Astrocyte of the cerebellum (primary cell): ENCODE results near the gene LTF.

Experiments used
- DNase-seq: peaks from one replicate; pipeline ENCODE4 v3.0.0-alpha.2; 2011; ENCODE audit warnings: low read depth
- H3K4me3 ChIP-seq: 2 replicates; pipeline ENCODE4 v1.5.1; 2011; ENCODE audit warnings: mild to moderate bottlenecking, low read depth, low read length, moderate library complexity
- in situ Hi-C: cut with HindIII; loops from 2 replicates; pipeline ENCODE4 v1.10.0; 2017; ENCODE audit warnings: low sequenced_read_pairs
- TF ChIP-seq, protein P1 (sequence below): IDR thresholded peaks from 2 replicates; pipeline ENCODE4 v1.5.1; 2012; ENCODE audit warnings: low read length, low read depth, moderate library complexity, mild to moderate bottlenecking; ENCODE audit errors: missing control alignments

LTF gene

GRCh38 chr3:46478341-46478740 is 13.6 kb upstream of the LTF start:
- TF ChIP-seq, protein P1, sequence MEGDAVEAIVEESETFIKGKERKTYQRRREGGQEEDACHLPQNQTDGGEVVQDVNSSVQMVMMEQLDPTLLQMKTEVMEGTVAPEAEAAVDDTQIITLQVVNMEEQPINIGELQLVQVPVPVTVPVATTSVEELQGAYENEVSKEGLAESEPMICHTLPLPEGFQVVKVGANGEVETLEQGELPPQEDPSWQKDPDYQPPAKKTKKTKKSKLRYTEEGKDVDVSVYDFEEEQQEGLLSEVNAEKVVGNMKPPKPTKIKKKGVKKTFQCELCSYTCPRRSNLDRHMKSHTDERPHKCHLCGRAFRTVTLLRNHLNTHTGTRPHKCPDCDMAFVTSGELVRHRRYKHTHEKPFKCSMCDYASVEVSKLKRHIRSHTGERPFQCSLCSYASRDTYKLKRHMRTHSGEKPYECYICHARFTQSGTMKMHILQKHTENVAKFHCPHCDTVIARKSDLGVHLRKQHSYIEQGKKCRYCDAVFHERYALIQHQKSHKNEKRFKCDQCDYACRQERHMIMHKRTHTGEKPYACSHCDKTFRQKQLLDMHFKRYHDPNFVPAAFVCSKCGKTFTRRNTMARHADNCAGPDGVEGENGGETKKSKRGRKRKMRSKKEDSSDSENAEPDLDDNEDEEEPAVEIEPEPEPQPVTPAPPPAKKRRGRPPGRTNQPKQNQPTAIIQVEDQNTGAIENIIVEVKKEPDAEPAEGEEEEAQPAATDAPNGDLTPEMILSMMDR, result no peak
- in situ Hi-C loops, result no loop called here

GRCh38 chr3:46477756-46478155 is 13.1 kb upstream of the LTF start:
- no peak for DNase-seq
- TF ChIP-seq, protein P1, result no peak
- in situ Hi-C loops, result no loop called here
- H3K4me3 ChIP-seq, result no peak overlapping the region

More at GRCh38 chr3:46478341-46478740, 13.6 kb upstream of the LTF start:
- no peak for DNase-seq
- H3K4me3 ChIP-seq, result no peak overlapping the region

GRCh38 chr3:46477145-46477544 is 12.4 kb upstream of the LTF start:
- in situ Hi-C loops, result no loop called here
- no peak for DNase-seq
- no peak overlapping the region for H3K4me3 ChIP-seq
- TF ChIP-seq, protein P1, result no peak

GRCh38 chr3:46472736-46473135 is 8.0 kb upstream of the LTF start:
- H3K4me3 ChIP-seq, result no peak overlapping the region
- in situ Hi-C loops, result no loop called here
- TF ChIP-seq, protein P1, result no peak
- no peak for DNase-seq

GRCh38 chr3:46471371-46471914 is 6.7 kb upstream of the LTF start:
- TF ChIP-seq, protein P1, result no peak
- H3K4me3 ChIP-seq, result no peak overlapping the region
- DNase-seq, result no peak
- in situ Hi-C loops, result no loop called here

DNA sequence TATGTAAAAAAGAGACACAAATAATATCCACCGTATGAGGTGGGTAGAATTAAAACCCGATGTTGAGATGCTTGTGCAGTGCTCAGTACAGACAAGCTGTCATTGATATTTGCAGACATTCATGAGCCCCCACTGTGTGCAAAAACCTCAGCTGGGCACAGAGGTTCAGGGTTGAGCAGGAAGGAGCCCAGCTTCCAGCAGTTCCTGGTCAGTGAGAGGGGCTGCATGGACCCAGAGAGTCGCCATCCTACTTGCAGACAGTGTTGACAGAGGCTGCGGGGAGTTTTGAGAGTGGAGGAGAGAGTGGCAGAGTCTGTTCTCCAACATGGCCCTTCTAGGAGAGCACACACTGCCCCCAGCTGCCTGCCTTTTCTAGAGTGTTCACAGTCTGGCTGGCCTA is 6.1 kb upstream of the LTF start:
- TF ChIP-seq, protein P1, result no peak
- H3K4me3 ChIP-seq, result no peak overlapping the region
- in situ Hi-C loops, result no loop called here
- DNase-seq, result no peak
